K562 (cell line): ENCODE data around the gene MOK. TPM values are rescaled to one million over a fixed set of nuclear protein-coding genes. Genes with fewer than 3 reads are reported as not detected.

Source experiments
- ATAC-seq: fragments of 200-7000 bp; cut with Tn5 transposase; 3 replicates; pipeline ENCODE4 v1.9.1; 2020; ENCODE audit warnings: moderate library complexity
- BruUV-seq: library from RNA; stranded (reverse); fragments of 400-500 nt; replicated peaks from 2 replicates; lab custom pipeline; 2021; lab: Mats Ljungman, UMichigan
- CTCF ChIA-PET: fragments of 300-600 bp; formaldehyde crosslinking; extraction: SDS; loops from one replicate; lab custom pipeline; 2021; ENCODE audit warnings: low intra/inter-chr PET ratio; lab: Yijun Ruan, JAX
- POLR2A ChIA-PET: fragments of 300-600, 350-650 bp; sonication (Branson Sonifier 250); formaldehyde crosslinking; extraction: SDS; loops from one replicate; lab custom pipeline; 2021; ENCODE audit warnings: antibody characterized with exemption, inconsistent platforms; lab: Yijun Ruan, JAX
- DNase-seq, 4 experiments: peaks; one replicate each; pipeline versions ENCODE4 v3.0.0 to v3.0.0-alpha.2; 2011 to 2018; ENCODE audit warnings: low spot score in 3 of 4, mixed read lengths in 3 of 4; ENCODE audit errors: extremely low read depth in 1 of 4
- FAIRE-seq: peaks from 2 replicates; lab custom pipeline; 2011; peaks lifted over from hg19 to GRCh38; lab: Jason Lieb, UNC
- H2AFZ ChIP-seq: 2 replicates; pipeline ENCODE4 v1.6.0; 2011; ENCODE audit warnings: low read depth, low read length, control low read depth, inconsistent platforms
- H3K27ac ChIP-seq: fragments of 200-600 bp; 3 replicates; pipeline ENCODE4 v1.8.0; 2011; ENCODE audit warnings: low read depth, mild to moderate bottlenecking, control low read depth, inconsistent platforms, low read length, moderate library complexity, mixed read lengths; ENCODE audit errors: extremely low read depth
- H3K27me3 ChIP-seq, 2 experiments: fragments of 300-600 bp in 1 of 2; 2 replicates in 1 of 2; 3 replicates in 1 of 2; pipeline versions ENCODE4 v1.6.0 to v1.8.0; 2011; ENCODE audit warnings: inconsistent platforms in 2 of 2, low read length in 2 of 2, mild to moderate bottlenecking in 1 of 2, mixed read lengths in 1 of 2, moderate library complexity in 1 of 2; ENCODE audit not compliant: control insufficient read depth in 2 of 2, insufficient read depth in 2 of 2
- H3K36me3 ChIP-seq: fragments of 300-600 bp; 3 replicates; pipeline ENCODE4 v1.8.0; 2011; ENCODE audit warnings: mild to moderate bottlenecking, low read length, inconsistent platforms; ENCODE audit not compliant: control insufficient read depth, insufficient read depth
- H3K4me1 ChIP-seq, 2 experiments: fragments of 200-600 bp in 1 of 2; replicated peaks in 1 of 2; 2 replicates in 1 of 2; 3 replicates in 1 of 2; pipeline versions ENCODE4 v1.5.1 to v1.8.0; 2011; ENCODE audit warnings: inconsistent platforms in 2 of 2, low read length in 2 of 2, mild to moderate bottlenecking in 1 of 2, mixed read lengths in 1 of 2, moderate library complexity in 1 of 2; ENCODE audit not compliant: control insufficient read depth in 2 of 2, insufficient read depth in 2 of 2
- H3K4me2 ChIP-seq: 2 replicates; pipeline ENCODE4 v1.6.1; 2011; ENCODE audit warnings: low read length, control low read depth, inconsistent platforms, mixed read lengths; ENCODE audit not compliant: insufficient read depth
- H3K4me3 ChIP-seq: fragments of 200-600 bp; sonication (generic), shearing (Covaris generic); 2 replicates; pipeline ENCODE4 v1.5.1; 2016; ENCODE audit warnings: control low read depth, inconsistent platforms
- H3K79me2 ChIP-seq: fragments of 200-600 bp; 3 replicates; pipeline ENCODE4 v1.8.0; 2011; ENCODE audit warnings: low read length, inconsistent platforms; ENCODE audit not compliant: control insufficient read depth, insufficient read depth
- H3K9ac ChIP-seq, 2 experiments: 2 replicates each; pipeline versions ENCODE4 v1.6.0 to v1.6.1; 2011; ENCODE audit warnings: low read depth in 2 of 2, low read length in 2 of 2, control low read depth in 1 of 2, inconsistent platforms in 1 of 2, mild to moderate bottlenecking in 1 of 2, mixed read lengths in 1 of 2; ENCODE audit not compliant: insufficient read depth in 1 of 2
- H3K9me1 ChIP-seq: one replicate; pipeline ENCODE4 v1.6.0; 2011; ENCODE audit warnings: inconsistent platforms, mild to moderate bottlenecking, low read length, moderate library complexity; ENCODE audit not compliant: control insufficient read depth, insufficient read depth
- H3K9me3 ChIP-seq: replicated peaks from 2 replicates; pipeline ENCODE4 v1.5.1; 2011; ENCODE audit warnings: low read depth, low read length, inconsistent platforms; ENCODE audit not compliant: control insufficient read depth, insufficient read depth
- H4K20me1 ChIP-seq: replicated peaks from 2 replicates; pipeline ENCODE4 v1.6.1; 2011; ENCODE audit warnings: low read length, inconsistent platforms, mixed read lengths; ENCODE audit not compliant: control insufficient read depth, insufficient read depth
- ESRRA ChIP-seq: fragments of 450-650 bp; IDR thresholded peaks from 2 replicates; pipeline ENCODE4 v1.6.1; 2014; ENCODE audit warnings: low read depth, mild to moderate bottlenecking, moderate library complexity, borderline replicate concordance
- ESRRB ChIP-seq: fragments of 250-450 bp; sonication (Bioruptor Pico); IDR thresholded peaks from 2 replicates; pipeline ENCODE4 v1.5.0; 2020; ENCODE audit warnings: mild to moderate bottlenecking, moderate library complexity, borderline replicate concordance
- ETV6 ChIP-seq, 3 experiments: fragments of 150-350 bp in 1 of 3; sonication (generic) in 1 of 3; formaldehyde crosslinking in 1 of 3; IDR thresholded peaks; 2 replicates each; pipeline versions ENCODE4 v1.6.1 to v1.8.0; 2014 to 2022; ENCODE audit warnings: borderline replicate concordance in 2 of 3, low read depth in 2 of 3, antibody characterized with exemption in 1 of 3, low read length in 1 of 3, mild to moderate bottlenecking in 1 of 3, missing genetic modification reagents in 1 of 3
- FOS ChIP-seq: IDR thresholded peaks from 3 replicates; pipeline ENCODE4 v1.6.1; 2011; ENCODE audit not compliant: insufficient read length; ENCODE audit errors: extremely low read depth
- HMG20A ChIP-seq: fragments of 450-650 bp; formaldehyde crosslinking; conservative IDR thresholded peaks from 2 replicates; pipeline ENCODE4 v1.4.0; 2020; ENCODE audit warnings: mild to moderate bottlenecking, mixed read lengths
- NCOA1 ChIP-seq: fragments of 450-650 bp; IDR thresholded peaks from 2 replicates; pipeline ENCODE4 v1.6.1; 2016; ENCODE audit warnings: low read depth
- NEUROD1 ChIP-seq: fragments of 150-350 bp; IDR thresholded peaks from 2 replicates; pipeline ENCODE4 v1.6.1; 2014; ENCODE audit warnings: borderline replicate concordance, low read length, low read depth; ENCODE audit not compliant: partially characterized antibody
- POLR2B ChIP-seq: fragments of 450-650 bp; IDR thresholded peaks from 2 replicates; pipeline ENCODE4 v1.6.1; 2018; ENCODE audit warnings: low read depth; ENCODE audit not compliant: partially characterized antibody
- RBBP5 ChIP-seq: fragments of 200-600 bp; sonication (generic); IDR thresholded peaks from 2 replicates; pipeline ENCODE4 v1.6.1; 2012; ENCODE audit warnings: borderline replicate concordance, mild to moderate bottlenecking, low read length, control low read depth, inconsistent platforms; ENCODE audit not compliant: insufficient read depth, poor library complexity, severe bottlenecking
- RBM14 ChIP-seq: fragments of 200-400 bp; formaldehyde crosslinking; IDR thresholded peaks from 2 replicates; pipeline ENCODE4 v1.6.1; 2018; ENCODE audit warnings: low read depth, mild to moderate bottlenecking, low read length, moderate library complexity, borderline replicate concordance; ENCODE audit not compliant: insufficient read depth
- RNF2 ChIP-seq: sonication (generic); IDR thresholded peaks from 2 replicates; pipeline ENCODE4 v1.6.1; 2016
- SMAD3 ChIP-seq: fragments of 450-650 bp; formaldehyde crosslinking; conservative IDR thresholded peaks from 2 replicates; pipeline ENCODE4 v1.4.0; 2020; ENCODE audit warnings: mild to moderate bottlenecking
- VEZF1 ChIP-seq: fragments of 200-800 bp; sonication (Bioruptor generic); IDR thresholded peaks from 2 replicates; pipeline ENCODE4 v1.6.1; 2017; ENCODE audit warnings: missing genetic modification characterization, missing compliant biosample characterization
- ZBTB5 ChIP-seq: fragments of 450-650 bp; IDR thresholded peaks from 2 replicates; pipeline ENCODE4 v1.6.1; 2017; ENCODE audit warnings: antibody characterized with exemption
- ZFPM2 ChIP-seq: fragments of 250-450 bp; sonication (Bioruptor Pico); IDR thresholded peaks from 2 replicates; pipeline ENCODE4 v1.5.1; 2022; ENCODE audit warnings: mild to moderate bottlenecking
- WGBS: fragments of 100-300 bp; shearing (Covaris generic); methylation state at CpG from one replicate; pipeline ENCODE4 v1.1.6; 2016; ENCODE audit warnings: low coverage, mixed read lengths; ENCODE audit not compliant: insufficient coverage; ENCODE audit errors: missing lambda C conversion rate; 5-methylcytosine and 5-hydroxymethylcytosine counted together
- in situ Hi-C: fragments of 300-500 bp; cut with MboI; formaldehyde crosslinking; loops from 4 replicates; pipeline ENCODE4 v1.15.0; 2018; ENCODE audit warnings: inconsistent platforms, mixed read lengths
- intact Hi-C: fragments of 100-400 bp; cut with micrococcal nuclease; formaldehyde crosslinking; loops from 2 replicates; pipeline ENCODE4 v1.14.2; 2022
- polyA plus RNA-seq, 8 experiments: library from polyadenylated mRNA; depleted of rRNA in 4 of 8; stranded (reverse) in 5 of 8; unstranded in 3 of 8; fragments of >200 nt; fragmentation: Nextera tagmentation in 2 of 8; fragmentation: Illumina TruSeq in 1 of 8; extraction: Ambion mirVana in 2 of 8; extraction: Trizol in 1 of 8; gene quantifications; 2 replicates each; pipeline versions ENCODE4 v1.2.1 to v1.2.3, GENCODE V29; 2011 to 2014; ENCODE audit warnings: inconsistent platforms in 1 of 8, missing spikeins in 1 of 8
- total RNA-seq, 7 experiments: library from RNA; depleted of rRNA in 6 of 7; stranded (reverse); fragments of >200 nt in 6 of 7; fragmentation: Illumina TruSeq in 2 of 7; extraction: Trizol in 2 of 7; gene quantifications; 2 replicates each; pipeline versions ENCODE4 v1.2.1 to v1.2.3, GENCODE V29; 2011 to 2021; ENCODE audit warnings: low replicate concordance in 1 of 7
- TF ChIP-seq, protein P1 (sequence below), 2 experiments: fragments of 450-650 bp in 1 of 2; sonication (generic) in 1 of 2; formaldehyde crosslinking; conservative IDR thresholded peaks; 2 replicates each; pipeline versions ENCODE4 v1.4.0 to v1.8.1; 2020 to 2022; ENCODE audit warnings: mild to moderate bottlenecking in 1 of 2, missing genetic modification reagents in 1 of 2

MOK gene
- total and polyA plus RNA-seq, 9 of the 15 experiments (the other 6 are each of a cell fraction or from before 2014, with no cell fraction given) = 1.3 to 8.4 (median 5.3) TPM

DNA sequence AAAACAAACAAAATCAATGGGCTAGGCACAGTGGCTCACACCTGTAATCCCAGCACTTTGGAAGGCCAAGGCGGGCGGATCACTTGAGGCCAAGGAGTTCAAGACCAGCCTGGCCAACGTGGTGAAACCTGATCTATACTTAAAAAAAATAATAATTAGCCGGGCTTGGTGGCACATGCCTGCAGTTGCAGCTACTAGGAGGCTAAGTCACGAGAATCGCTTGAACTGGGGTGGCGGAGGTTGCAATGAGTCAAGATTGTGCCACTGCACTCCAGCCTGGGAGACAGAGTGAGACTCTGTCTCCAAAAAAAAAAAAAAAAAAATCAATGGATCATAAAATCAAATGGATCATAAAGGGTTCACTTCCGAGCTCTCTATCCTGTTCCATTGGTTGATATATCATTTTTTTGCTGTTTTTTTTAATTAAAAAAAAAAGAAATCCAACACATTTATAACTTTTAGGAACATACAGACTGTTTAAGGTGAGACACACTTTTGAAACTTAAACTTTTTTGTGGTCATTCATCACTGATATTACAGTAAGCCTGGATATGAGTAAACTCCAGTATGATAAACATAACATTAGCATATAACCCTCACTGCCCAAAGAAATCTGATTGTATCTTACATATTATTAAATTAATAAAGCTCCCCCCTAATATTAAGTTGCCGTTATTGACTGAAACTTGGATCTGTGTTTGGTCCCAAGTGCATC, 22.1 kb downstream of the MOK start:
- no peaks in the 10 kb centered on the region for H3K36me3 ChIP-seq
- DNase-seq = no peak
- POLR2A ChIA-PET = no interaction called here
- no peaks in the 10 kb centered on the region for H3K9me3 ChIP-seq
- in situ Hi-C loops (no loop called here), intact Hi-C loops (no loop called here)
- H3K9ac ChIP-seq = no peak overlapping the region
- CTCF ChIA-PET = no interaction called here
- WGBS = 63% methylated on average over 8 of the region's 9 CpGs
- H4K20me1 ChIP-seq = no peaks in the 10 kb centered on the region
- H3K4me1 ChIP-seq = no peaks in the 10 kb centered on the region; a peak in 1 of 5 replicates
- no peak overlapping the region for H3K4me2 ChIP-seq
- no peak overlapping the region for H3K4me3 ChIP-seq
- no peak overlapping the region for H2AFZ ChIP-seq
- H3K79me2 ChIP-seq = no peaks in the 10 kb centered on the region
- H3K27me3 ChIP-seq = no peaks in the 10 kb centered on the region
- no peak for ATAC-seq
- no peaks in the 10 kb centered on the region for H3K9me1 ChIP-seq
- FAIRE-seq = no peak
- BruUV-seq = no TSS peak
- no peak overlapping the region for H3K27ac ChIP-seq
- TF ChIP-seq NEUROD1 (no peak), ZBTB5 (no peak), ZFPM2 (no peak), POLR2B (no peak), ESRRB (CRISPR knock-in tag) (no peak), VEZF1 (no peak), RNF2 (no peak), RBBP5 (no peak), FOS (no peak), RBM14 (no peak), ETV6 (IDR thresholded peaks at IDR 0.05; ENCODE audit: borderline replicate concordance in 1 of 2, low read depth in 2 of 2, low read length in 1 of 2) (no peak), ETV6 (CRISPR knock-in tag; IDR thresholded peaks at IDR 0.05; ENCODE audit: borderline replicate concordance) (no peak), ESRRA (no peak), NCOA1 (no peak), SMAD3 (CRISPR knock-in tag) (no peak), HMG20A (CRISPR knock-in tag) (no peak)
- TF ChIP-seq, protein P1, sequence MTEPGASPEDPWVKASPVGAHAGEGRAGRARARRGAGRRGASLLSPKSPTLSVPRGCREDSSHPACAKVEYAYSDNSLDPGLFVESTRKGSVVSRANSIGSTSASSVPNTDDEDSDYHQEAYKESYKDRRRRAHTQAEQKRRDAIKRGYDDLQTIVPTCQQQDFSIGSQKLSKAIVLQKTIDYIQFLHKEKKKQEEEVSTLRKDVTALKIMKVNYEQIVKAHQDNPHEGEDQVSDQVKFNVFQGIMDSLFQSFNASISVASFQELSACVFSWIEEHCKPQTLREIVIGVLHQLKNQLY (CRISPR knock-in tag; conservative IDR thresholded peaks at IDR 0.05) = no peak
